H1 (cell line): ENCODE measurements around the gene HEXIM1. TPM values are rescaled to one million over a fixed set of nuclear protein-coding genes. Genes with fewer than 3 reads are reported as not detected.

Source experiments
- CTCF ChIA-PET: fragments of 300-600 bp; sonication (Branson Sonifier 250); formaldehyde crosslinking; loops from one replicate; lab custom pipeline; 2021; ENCODE audit not compliant: partially characterized antibody; lab: Charles Lee
- POLR2A ChIA-PET: fragments of 300-600 bp; sonication (Branson Sonifier 250); formaldehyde crosslinking; loops from one replicate; lab custom pipeline; 2021; ENCODE audit warnings: inconsistent platforms; ENCODE audit not compliant: partially characterized antibody; lab: Charles Lee
- DNase-seq, 2 experiments: peaks; one replicate each; pipeline versions ENCODE4 v3.0.0 to v3.0.0-alpha.2; 2010 to 2022; ENCODE audit warnings: low spot score in 2 of 2, low read depth in 1 of 2, mixed read lengths in 1 of 2
- FAIRE-seq: peaks from 2 replicates; lab custom pipeline; 2011; peaks lifted over from hg19 to GRCh38; lab: Jason Lieb, UNC
- H2AFZ ChIP-seq: 2 replicates; pipeline ENCODE4 v1.8.1; 2012; ENCODE audit warnings: low read length, inconsistent platforms
- H2AK5ac ChIP-seq: 2 replicates; pipeline ENCODE4 v1.6.1; 2013; ENCODE audit warnings: low read depth, low read length
- H2BK120ac ChIP-seq: replicated peaks from 2 replicates; pipeline ENCODE3; 2013; ENCODE audit warnings: low read depth, low read length, inconsistent platforms
- H2BK12ac ChIP-seq: 2 replicates; pipeline ENCODE4 v1.6.1; 2013; ENCODE audit warnings: low read depth, low read length
- H2BK15ac ChIP-seq: 2 replicates; pipeline ENCODE4 v1.6.1; 2013; ENCODE audit warnings: low read length
- H2BK20ac ChIP-seq: 2 replicates; pipeline ENCODE4 v1.6.1; 2013; ENCODE audit warnings: low read length
- H2BK5ac ChIP-seq: 2 replicates; pipeline ENCODE4 v1.6.1; 2013; ENCODE audit warnings: low read depth, low read length
- H3K14ac ChIP-seq: 2 replicates; pipeline ENCODE4 v1.6.1; 2013; ENCODE audit warnings: inconsistent platforms; ENCODE audit not compliant: insufficient read length
- H3K18ac ChIP-seq: 2 replicates; pipeline ENCODE4 v1.6.1; 2013; ENCODE audit warnings: low read length; ENCODE audit errors: extremely low read depth
- H3K23ac ChIP-seq: 2 replicates; pipeline ENCODE4 v1.6.1; 2013; ENCODE audit warnings: inconsistent platforms; ENCODE audit not compliant: insufficient read length
- H3K23me2 ChIP-seq: 2 replicates; pipeline ENCODE4 v1.6.1; 2013; ENCODE audit warnings: low read depth, low read length
- H3K27ac ChIP-seq: 2 replicates; pipeline ENCODE4 v1.6.1; 2011; ENCODE audit warnings: low read depth, low read length, inconsistent platforms
- H3K27me3 ChIP-seq, 4 experiments: replicated peaks in 1 of 4; 1 replicate in 1 of 4; 2 replicates in 3 of 4; pipeline versions ENCODE4 v1.6.1 to v1.8.1; 2011 to 2013; ENCODE audit warnings: low read length in 3 of 4, mild to moderate bottlenecking in 3 of 4, inconsistent platforms in 2 of 4, mixed read lengths in 2 of 4, moderate library complexity in 1 of 4; ENCODE audit not compliant: control insufficient read depth in 3 of 4, insufficient read depth in 3 of 4; ENCODE audit errors: extremely low read depth in 1 of 4
- H3K36me3 ChIP-seq, 4 experiments: 2 replicates each; pipeline versions ENCODE4 v1.6.1 to v1.8.1; 2011 to 2013; ENCODE audit warnings: mild to moderate bottlenecking in 4 of 4, low read length in 3 of 4, moderate library complexity in 2 of 4, control low read depth in 1 of 4, inconsistent platforms in 1 of 4; ENCODE audit not compliant: insufficient read depth in 4 of 4, control insufficient read depth in 2 of 4
- H3K4ac ChIP-seq: replicated peaks from 2 replicates; pipeline ENCODE3; 2013; ENCODE audit warnings: low read length, low read depth, mixed read lengths, inconsistent platforms; ENCODE audit not compliant: insufficient read length
- H3K4me1 ChIP-seq, 4 experiments: replicated peaks in 1 of 4; 1 replicate in 1 of 4; 2 replicates in 3 of 4; pipeline versions ENCODE4 v1.6.1 to v1.8.1; 2011 to 2013; ENCODE audit warnings: low read length in 3 of 4, inconsistent platforms in 2 of 4, mixed read lengths in 1 of 4; ENCODE audit not compliant: insufficient read depth in 4 of 4, control insufficient read depth in 3 of 4
- H3K4me2 ChIP-seq, 2 experiments: 2 replicates each; pipeline versions ENCODE4 v1.6.1 to v1.8.1; 2011 to 2013; ENCODE audit warnings: low read depth in 2 of 2, low read length in 2 of 2, control low read depth in 1 of 2, inconsistent platforms in 1 of 2, mild to moderate bottlenecking in 1 of 2; ENCODE audit not compliant: insufficient read depth in 1 of 2
- H3K4me3 ChIP-seq, 4 experiments: fragments of 200-600, 300-600 bp in 1 of 4; sonication (generic), shearing (Covaris generic), sonication (Bioruptor Twin) in 1 of 4; 2 replicates each; pipeline versions ENCODE4 v1.5.1 to v1.8.1; 2011 to 2016; ENCODE audit warnings: low read length in 4 of 4, low read depth in 3 of 4, control low read depth in 2 of 4, inconsistent platforms in 2 of 4, mild to moderate bottlenecking in 2 of 4, mixed read lengths in 1 of 4, moderate library complexity in 1 of 4; ENCODE audit not compliant: insufficient read depth in 2 of 4; ENCODE audit errors: extremely low read depth in 1 of 4
- H3K56ac ChIP-seq: replicated peaks from 2 replicates; pipeline ENCODE3; 2013; ENCODE audit warnings: low read depth, mild to moderate bottlenecking, mixed read lengths, low read length, inconsistent platforms; ENCODE audit not compliant: insufficient read length
- H3K79me1 ChIP-seq: 2 replicates; pipeline ENCODE4 v1.6.1; 2013; ENCODE audit warnings: low read depth, low read length, control low read depth
- H3K79me2 ChIP-seq, 2 experiments: 2 replicates each; pipeline versions ENCODE4 v1.6.1 to v1.8.1; 2012 to 2013; ENCODE audit warnings: low read length in 2 of 2, mild to moderate bottlenecking in 2 of 2, inconsistent platforms in 1 of 2; ENCODE audit not compliant: insufficient read depth in 2 of 2, control insufficient read depth in 1 of 2
- H3K9ac ChIP-seq, 4 experiments: replicated peaks in 1 of 4; 1 replicate in 1 of 4; 2 replicates in 3 of 4; pipeline versions ENCODE4 v1.6.1 to v1.8.1; 2011 to 2013; ENCODE audit warnings: low read depth in 3 of 4, low read length in 3 of 4, control low read depth in 2 of 4, mild to moderate bottlenecking in 2 of 4, moderate library complexity in 2 of 4, inconsistent platforms in 1 of 4; ENCODE audit errors: extremely low read depth in 1 of 4
- H3K9me3 ChIP-seq, 2 experiments: 2 replicates each; pipeline versions ENCODE4 v1.6.1 to v1.8.1; 2012 to 2013; ENCODE audit warnings: mild to moderate bottlenecking in 2 of 2, moderate library complexity in 2 of 2, control low read depth in 1 of 2, inconsistent platforms in 1 of 2, low read depth in 1 of 2, low read length in 1 of 2, mixed read lengths in 1 of 2; ENCODE audit not compliant: insufficient read depth in 2 of 2
- H4K20me1 ChIP-seq, 2 experiments: replicated peaks in 1 of 2; 2 replicates each; pipeline versions ENCODE3 to v1.8.1; 2011 to 2013; ENCODE audit warnings: inconsistent platforms in 2 of 2, low read length in 2 of 2, mild to moderate bottlenecking in 1 of 2; ENCODE audit not compliant: insufficient read depth in 2 of 2, control insufficient read depth in 1 of 2
- H4K5ac ChIP-seq: 2 replicates; pipeline ENCODE4 v1.6.1; 2013; ENCODE audit warnings: low read length, low read depth, mixed read lengths, inconsistent platforms; ENCODE audit not compliant: insufficient read length
- H4K8ac ChIP-seq: 2 replicates; pipeline ENCODE4 v1.8.0; 2013; ENCODE audit warnings: mild to moderate bottlenecking, moderate library complexity, low read length, inconsistent platforms; ENCODE audit not compliant: insufficient read depth; ENCODE audit errors: extremely low read depth
- H4K91ac ChIP-seq: replicated peaks from 2 replicates; pipeline ENCODE3; 2013; ENCODE audit warnings: low read length, mixed read lengths, inconsistent platforms; ENCODE audit not compliant: insufficient read length
- ASH2L ChIP-seq: fragments of 200-600, 300-600 bp; sonication (generic); IDR thresholded peaks from one replicate; pipeline ENCODE4 v1.7.1; 2017; ENCODE audit warnings: low read length
- CHD1 ChIP-seq: IDR thresholded peaks from 2 replicates; pipeline ENCODE4 v1.6.1; 2012; ENCODE audit warnings: low read depth, low read length, improper control_type of control experiment
- EGR1 ChIP-seq: IDR thresholded peaks from 2 replicates; pipeline ENCODE4 v1.6.1; 2011; ENCODE audit warnings: low read depth, low read length, borderline replicate concordance
- JUND ChIP-seq: IDR thresholded peaks from 2 replicates; pipeline ENCODE4 v1.6.1; 2011; ENCODE audit warnings: mild to moderate bottlenecking, improper control_type of control experiment, low read length
- KDM5A ChIP-seq: fragments of 200-600 bp; IDR thresholded peaks from 2 replicates; pipeline ENCODE4 v1.7.1; 2012; ENCODE audit warnings: mild to moderate bottlenecking, low read length, inconsistent platforms, mixed read lengths
- MAFK ChIP-seq: IDR thresholded peaks from 2 replicates; pipeline ENCODE4 v1.6.1; 2012; ENCODE audit warnings: low read depth, mild to moderate bottlenecking, improper control_type of control experiment, low read length
- POLR2A ChIP-seq, 2 experiments: IDR thresholded peaks; 1 replicate in 1 of 2; 2 replicates in 1 of 2; pipeline ENCODE4 v1.6.1; 2011; ENCODE audit warnings: low read depth in 2 of 2, low read length in 2 of 2, mild to moderate bottlenecking in 2 of 2; ENCODE audit errors: control extremely low read depth in 1 of 2
- RNF2 ChIP-seq: fragments of 200-900, 300-1000 bp; sonication (generic); IDR thresholded peaks from 2 replicates; pipeline ENCODE4 v1.7.1; 2016; ENCODE audit warnings: borderline replicate concordance, low read depth, mild to moderate bottlenecking, antibody characterized with exemption, low read length; ENCODE audit not compliant: poor library complexity, severe bottlenecking; ENCODE audit errors: missing control alignments
- SP1 ChIP-seq: IDR thresholded peaks from 2 replicates; pipeline ENCODE4 v1.6.1; 2011; ENCODE audit warnings: low read depth, low read length
- SP2 ChIP-seq: IDR thresholded peaks from 2 replicates; pipeline ENCODE4 v1.6.1; 2012; ENCODE audit warnings: mild to moderate bottlenecking, low read length, inconsistent platforms
- ZNF274 ChIP-seq: IDR thresholded peaks from 2 replicates; pipeline ENCODE4 v1.7.0; 2012; ENCODE audit warnings: low read length, borderline replicate concordance; ENCODE audit errors: extremely low read depth
- WGBS, 2 experiments: shearing (Covaris generic) in 1 of 2; methylation state at CpG; one replicate each; pipeline versions ENCODE4 v1.1.6 to v1.1.7; 2013 to 2015; ENCODE audit warnings: low lambda C conversion rate in 2 of 2, mixed read lengths in 2 of 2, inconsistent platforms in 1 of 2, low coverage in 1 of 2, missing lambda C conversion rate in 1 of 2; ENCODE audit not compliant: insufficient replicate concordance in 2 of 2, insufficient coverage in 1 of 2, insufficient read length in 1 of 2; ENCODE audit errors: extremely low coverage in 1 of 2, missing lambda C conversion rate in 1 of 2; 5-methylcytosine and 5-hydroxymethylcytosine counted together
- polyA plus RNA-seq, 7 experiments: library from polyadenylated mRNA; depleted of rRNA in 3 of 7; stranded (reverse) in 5 of 7; unstranded in 2 of 7; fragments of >200 nt in 5 of 7; fragments of 200-250 nt in 2 of 7; gene quantifications; 1 replicate in 5 of 7; 2 replicates in 1 of 7; 4 replicates in 1 of 7; pipeline versions ENCODE4 v1.2.1 to v1.2.3, GENCODE V29; 2011 to 2013; ENCODE audit warnings: missing spikeins in 2 of 7, mixed read lengths in 2 of 7
- total RNA-seq: library from RNA; stranded (reverse); fragmentation: NEBNext Ultra II Directional; extraction: Animal tissue kit (Norgen Biotek cat#: 25700); gene quantifications from 2 replicates; pipeline ENCODE4 v1.2.1, GENCODE V29; 2021
- TF ChIP-seq, protein P1 (sequence below): IDR thresholded peaks from 2 replicates; pipeline ENCODE4 v1.6.1; 2012; ENCODE audit warnings: inconsistent platforms

HEXIM1 gene
- total and polyA plus RNA-seq, 2 of the 8 experiments (the other 6 are each of a cell fraction or from before 2014, with no cell fraction given) = 9.1 to 38.3 TPM

DNA sequence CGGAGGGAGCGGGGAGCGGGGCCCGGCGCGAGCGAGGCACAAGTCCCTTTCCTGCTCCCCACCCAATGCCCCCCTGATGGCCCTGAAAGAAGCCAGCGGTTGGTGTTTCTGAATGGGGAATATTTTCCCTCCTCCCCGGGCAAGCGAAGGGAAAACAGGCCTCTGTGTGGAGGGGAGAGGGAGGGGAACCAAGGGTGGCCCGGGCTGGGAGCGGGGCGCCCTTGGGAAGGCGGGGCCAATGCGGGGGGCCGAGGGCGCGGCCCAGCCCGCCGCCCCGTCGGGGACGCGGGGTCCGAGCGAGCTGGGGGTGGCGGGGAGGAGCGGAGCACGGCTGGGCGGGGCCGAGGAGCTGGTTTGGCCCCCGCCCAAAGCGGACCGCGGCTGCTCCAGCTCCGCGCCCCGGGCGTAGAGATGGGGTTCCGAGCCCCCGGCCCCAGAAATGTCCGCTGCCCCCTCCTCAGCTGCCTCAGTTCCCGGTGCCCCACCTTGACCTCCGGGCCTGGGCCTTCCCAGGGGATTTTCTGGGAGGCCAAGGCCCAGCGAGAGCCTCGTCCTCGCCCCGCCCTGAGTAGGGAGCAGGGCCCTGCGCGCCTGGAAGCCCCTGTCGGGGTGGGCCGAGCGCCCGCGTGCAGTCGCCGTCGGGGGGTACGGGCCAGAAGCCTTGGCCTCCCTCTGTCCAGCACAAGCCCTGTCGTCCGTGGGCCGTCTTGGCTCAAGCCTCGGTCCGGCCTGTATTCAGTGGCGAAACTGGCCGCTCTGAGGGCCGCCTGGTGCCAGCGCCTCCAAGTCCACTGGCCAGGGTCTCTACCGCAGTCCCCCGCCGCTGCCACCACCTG is 3.9 kb upstream of the HEXIM1 start:
- Histone ChIP-seq H3K79me1 (no peaks in the 10 kb centered on the region), H3K36me3 (no peaks in the 10 kb centered on the region), H2BK120ac (no peak overlapping the region), H3K23me2 (peaks cover 16% of the 10 kb centered on the region; the same call in 1 of the 2 replicates), H3K9me3 (no peaks in the 10 kb centered on the region), H3K4ac (peak overlapping the region; percentile 41), H3K27ac (no peak overlapping the region), H3K23ac (no peak overlapping the region), H3K9ac (no peak overlapping the region; a peak in 1 of 7 replicates), H3K4me2 (peak overlapping the region; percentile 81), H4K91ac (peak overlapping the region; percentile 61), H4K5ac (peak overlapping the region; percentile 55), H4K8ac (peak overlapping the region; percentile 81), H3K4me3 (peak overlapping the region; percentile 34 to 69 (median 52)), H3K4me1 (peaks cover 3 to 23% (median 19%) of the 10 kb centered on the region in 4 experiments), H2BK15ac (peak overlapping the region; percentile 95; the same call in 1 of the 2 replicates), H2AK5ac (peak overlapping the region; percentile 99; the same call in 1 of the 2 replicates), H3K27me3 (no peaks in the 10 kb centered on the region), H3K79me2 (peaks cover 0 to under 1% of the 10 kb centered on the region in 2 experiments; a peak in 1 of 4 replicates), H2BK20ac (no peak overlapping the region), H2AFZ (no peak overlapping the region), H3K14ac (no peak overlapping the region), H3K18ac (peak overlapping the region; percentile 78), H4K20me1 (no peaks in the 10 kb centered on the region), H2BK12ac (no peak overlapping the region), H2BK5ac (peak overlapping the region; percentile 47; the same call in 1 of the 2 replicates), H3K56ac (peak overlapping the region; percentile 10)
- ChIA-PET POLR2A (interaction anchor here (1.5 to 20.3 kb wide), 3 partner anchors 9 to 23 kb away, joined by 4 to 1076 read pairs (median 185); partner anchors contain the start of genes ACBD4, HEXIM2 and PLCD3), CTCF (interaction anchor here (0.5 to 9.4 kb wide), 10 partner anchors 10 to 848 kb away, joined by 3 to 187 read pairs (median 4); partner anchors contain the start of gene ACBD4)
- 25% methylated on average over 28 of the region's 71 CpGs; no CpG with 5 or more reads in 1 of the 2 experiments for WGBS, 2 experiments
- DNase-seq (peak in 1 of 2 experiments; percentile 83), FAIRE-seq (no peak)
- TF ChIP-seq KDM5A = no peak
- TF ChIP-seq RNF2 = no peak
- TF ChIP-seq, protein P1, sequence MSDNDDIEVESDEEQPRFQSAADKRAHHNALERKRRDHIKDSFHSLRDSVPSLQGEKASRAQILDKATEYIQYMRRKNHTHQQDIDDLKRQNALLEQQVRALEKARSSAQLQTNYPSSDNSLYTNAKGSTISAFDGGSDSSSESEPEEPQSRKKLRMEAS = no peak
- TF ChIP-seq ZNF274 = no peak
- peak; percentile 69 for TF ChIP-seq ASH2L
- no peak for TF ChIP-seq SP2
- TF ChIP-seq JUND = no peak
- TF ChIP-seq CHD1 = no peak
- no peak for TF ChIP-seq MAFK
- TF ChIP-seq EGR1 = no peak
- TF ChIP-seq SP1 = no peak
- peak in 1 of 2 experiments; percentile 34; a peak in 1 of 3 replicates for TF ChIP-seq POLR2A (IDR thresholded peaks at IDR 0.05; ENCODE audit: control extremely low read depth in 1 of 2, low read depth in 2 of 2, low read length in 2 of 2)
